HG03103 (cell line): ENCODE data around the gene GPR137.
"Not testable (repeated sequence)": the region's sequence is repeated elsewhere in the genome, so short reads cannot be mapped to it uniquely, and the experiment has no call there.

Experiments used
- ATAC-seq: cut with Tn5 transposase; IDR thresholded peaks from one replicate; pipeline ENCODE4 v1.9.1; 2021; ENCODE audit warnings: low read depth; ENCODE audit not compliant: unreplicated experiment

GPR137 gene

DNA sequence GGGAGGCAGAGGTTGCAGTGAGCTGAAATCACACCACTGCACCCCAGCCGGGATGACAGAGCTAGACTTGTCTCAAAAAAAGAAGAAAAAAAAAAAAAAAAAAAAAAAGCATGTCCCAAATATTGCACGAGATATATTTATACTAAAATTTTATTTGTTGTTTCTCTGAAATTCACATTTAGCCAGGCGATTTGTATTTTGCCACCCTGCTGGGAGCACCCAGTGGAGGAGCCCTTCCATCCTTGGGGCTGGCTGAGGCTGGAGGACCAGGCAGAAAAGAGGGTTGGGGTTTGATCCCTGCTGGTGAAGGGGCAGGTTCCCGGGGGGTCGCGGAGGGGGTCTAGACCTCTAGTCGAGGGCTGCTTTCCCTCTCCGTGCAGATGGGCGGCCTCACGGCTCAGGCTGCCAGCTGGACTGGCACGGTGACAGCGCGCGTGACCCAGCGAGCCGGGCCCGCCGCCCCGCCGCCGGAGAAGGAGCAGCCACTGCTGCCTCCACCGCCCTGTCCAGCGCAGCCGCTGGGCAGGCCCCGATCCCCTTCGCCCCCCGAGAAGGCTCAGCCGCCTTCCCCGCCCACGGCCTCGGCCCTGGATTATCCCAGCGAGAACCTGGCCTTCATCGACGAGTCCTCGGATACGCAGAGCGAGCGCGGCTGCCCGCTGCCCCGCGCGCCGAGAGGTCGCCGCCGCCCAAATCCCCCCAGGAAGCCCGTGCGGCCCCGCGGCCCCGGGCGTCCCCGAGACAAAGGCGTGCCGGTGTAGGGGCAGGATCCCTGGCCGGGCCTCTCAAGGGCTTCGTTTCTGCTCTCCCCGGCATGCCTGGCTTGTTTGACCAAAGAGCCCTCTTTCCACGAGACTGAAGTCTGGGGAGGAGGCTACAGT, 13.6 kb downstream of the GPR137 start:
- no peak for ATAC-seq

DNA sequence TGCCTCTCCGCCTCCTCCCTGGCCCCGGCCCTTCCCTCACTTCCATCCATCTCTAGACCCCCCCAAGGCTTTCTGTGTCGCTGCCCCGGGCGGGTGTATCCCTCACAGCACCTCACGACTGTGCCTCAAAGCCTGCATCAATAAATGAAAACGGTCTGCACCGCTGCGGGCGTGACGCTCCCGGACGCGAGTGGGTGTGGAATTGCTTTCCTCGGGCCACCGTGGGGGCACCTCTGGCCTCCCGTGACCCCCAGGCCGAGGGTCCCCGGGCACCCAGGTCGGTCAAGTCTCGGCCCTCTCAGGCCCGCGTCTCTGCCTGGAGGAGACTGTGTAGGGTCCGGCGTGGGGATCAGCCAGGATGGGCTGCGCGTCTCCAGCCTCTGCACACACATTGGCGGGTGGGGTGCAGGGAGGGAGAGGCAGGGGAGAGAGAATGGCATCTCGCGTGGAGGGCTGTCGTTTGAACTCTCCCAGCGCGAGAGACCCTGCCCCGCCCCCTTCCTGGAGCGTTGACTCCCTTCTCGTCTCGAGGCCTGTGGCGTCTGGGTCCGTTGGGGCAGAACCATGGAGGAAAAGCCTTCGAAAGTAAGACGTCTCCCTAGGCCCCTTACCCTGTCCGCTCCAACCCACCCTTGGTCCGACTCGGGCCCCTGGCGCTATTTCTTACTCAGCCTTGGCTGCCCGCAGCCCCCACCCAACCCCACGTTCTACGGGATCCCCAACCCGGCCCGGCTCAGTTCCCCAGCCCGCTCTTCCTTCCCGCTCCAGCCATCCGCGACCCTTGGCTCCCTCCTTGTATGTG, 14.4 kb downstream of the GPR137 start, which contains the start of gene CATSPERZ:
CATSPERZ (plus strand) TSS at position 512 of the 802 bp plus-strand sequence; CDS start at position 565, 53 bp downstream.
- ATAC-seq = no peak

DNA sequence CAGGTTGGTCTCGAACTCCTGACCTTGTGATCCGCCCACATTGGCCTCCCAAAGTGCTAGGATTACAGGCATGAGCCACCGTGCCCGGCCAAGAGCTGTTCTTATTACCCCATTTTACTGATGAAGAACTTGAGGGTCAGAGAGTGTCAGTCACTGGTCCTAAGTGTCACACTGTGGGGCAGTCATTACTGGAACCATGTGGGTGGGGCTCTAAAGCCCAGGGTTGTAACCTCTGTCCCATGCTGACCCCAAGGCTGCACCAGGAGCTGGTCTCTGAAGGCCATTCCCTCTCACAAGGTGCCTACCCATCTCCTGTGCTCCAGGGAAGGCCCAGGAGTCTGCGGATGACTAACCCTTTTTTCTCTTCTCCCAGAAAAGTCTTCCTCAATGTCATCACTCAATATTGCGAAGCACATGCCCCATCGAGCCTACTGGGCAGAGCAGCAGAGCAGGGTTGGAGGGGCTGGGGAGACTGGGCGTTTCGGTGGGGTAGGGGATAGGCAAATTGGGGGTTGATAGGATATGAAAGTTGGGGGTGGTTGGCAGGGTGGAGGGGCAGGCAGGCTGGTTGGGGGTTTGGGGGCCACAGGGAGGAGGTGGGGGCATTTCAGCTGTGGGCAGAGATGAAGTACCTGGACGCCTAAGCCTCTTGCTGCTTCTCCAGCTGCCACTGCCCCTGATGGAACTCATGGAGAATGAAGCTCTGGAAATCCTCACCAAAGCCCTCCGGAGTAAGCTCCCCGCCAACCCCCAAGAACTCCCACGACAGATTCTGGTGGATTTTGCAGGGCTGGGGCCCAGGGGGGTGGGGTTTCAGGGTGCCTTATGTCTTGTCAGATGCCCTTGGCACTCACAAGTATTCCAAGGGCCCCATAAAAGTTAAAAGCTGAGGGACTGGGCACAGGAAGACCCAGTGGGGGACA, 17.7 kb downstream of the GPR137 start:
- ATAC-seq = no peak

DNA sequence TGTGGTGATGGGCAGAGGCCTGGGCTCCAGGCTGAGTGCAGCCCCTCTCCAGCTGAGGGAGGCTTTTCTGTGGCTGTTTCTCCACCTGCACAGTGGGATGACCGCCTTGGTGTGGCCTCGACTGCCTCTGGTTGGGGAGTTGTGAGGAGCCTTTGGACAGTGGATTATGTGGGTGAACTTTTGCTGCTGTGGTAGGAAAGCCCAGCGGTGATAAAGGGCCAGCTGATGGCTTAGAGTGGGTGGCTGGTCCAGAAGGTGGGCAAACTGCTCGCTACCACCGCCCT, 18.3 kb downstream of the GPR137 start:
- ATAC-seq = no peak

DNA sequence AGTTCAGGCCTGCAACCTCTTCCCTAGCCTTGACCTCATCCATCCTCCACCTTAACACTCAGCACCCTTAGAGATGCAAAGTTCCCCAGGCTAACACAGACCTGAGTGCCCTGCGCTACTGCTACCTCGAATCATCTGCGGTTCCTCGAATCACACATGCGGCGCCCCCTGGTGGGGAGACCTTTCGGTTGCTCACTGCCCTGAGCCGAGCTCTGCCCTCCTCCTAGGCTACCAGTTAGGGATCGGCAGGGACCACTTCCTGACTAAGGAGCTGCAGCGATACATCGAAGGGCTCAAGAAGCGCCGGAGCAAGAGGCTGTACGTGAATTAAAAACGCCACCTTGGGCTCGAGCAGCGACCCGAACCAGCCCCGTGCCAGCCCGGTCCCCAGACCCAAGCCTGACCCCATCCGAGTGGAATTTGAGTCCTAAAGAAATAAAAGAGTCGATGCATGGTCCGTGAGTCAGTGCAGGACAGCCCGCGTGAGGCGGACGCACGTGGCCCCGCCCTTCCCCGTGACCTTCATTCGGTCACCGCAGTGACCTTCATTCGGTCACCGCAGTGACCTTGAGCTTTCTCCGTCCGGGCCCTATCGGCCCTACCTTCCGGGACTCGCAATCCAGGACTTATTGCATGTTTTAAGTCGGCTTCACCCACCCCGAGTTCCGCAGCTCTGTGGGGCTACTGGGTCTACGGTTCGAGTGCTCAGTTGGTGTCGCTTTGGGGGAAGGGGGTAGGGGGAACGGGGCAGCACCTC, 18.8 kb downstream of the GPR137 start:
- ATAC-seq = peak; percentile 1

DNA sequence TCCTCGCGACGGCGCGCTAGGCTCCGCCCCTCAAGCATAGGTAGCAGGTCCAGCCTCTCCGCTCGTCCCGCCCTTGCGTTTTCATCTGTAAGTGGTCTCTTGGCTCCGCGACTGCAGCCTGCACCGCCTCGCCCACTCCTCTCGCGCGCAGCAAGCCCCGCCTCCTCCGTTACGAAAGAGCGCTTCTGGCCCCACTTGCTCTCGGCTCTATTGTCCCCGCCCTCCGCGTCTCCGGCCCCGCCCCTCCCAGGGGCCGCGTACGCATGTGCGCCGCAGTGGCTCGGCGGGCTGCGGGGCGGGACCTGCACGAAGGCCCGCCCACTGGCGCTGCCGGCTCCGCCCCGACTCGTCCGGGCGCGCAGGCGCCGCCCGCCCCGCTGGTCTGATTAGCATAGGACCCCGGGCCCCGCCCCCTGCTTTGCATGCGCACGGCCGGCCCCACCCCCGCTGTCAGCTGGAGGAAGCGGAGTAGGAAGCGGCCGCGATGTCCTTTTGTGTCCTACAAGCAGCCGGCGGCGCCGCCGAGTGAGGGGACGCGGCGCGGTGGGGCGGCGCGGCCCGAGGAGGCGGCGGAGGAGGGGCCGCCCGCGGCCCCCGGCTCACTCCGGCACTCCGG, 19.5 kb downstream of the GPR137 start, which contains the start of gene ESRRA:
ESRRA (plus strand) TSS at position 450 of the 616 bp plus-strand sequence. CDS start 1,656 bp downstream, outside the sequence.
- ATAC-seq = peak; percentile 58

DNA sequence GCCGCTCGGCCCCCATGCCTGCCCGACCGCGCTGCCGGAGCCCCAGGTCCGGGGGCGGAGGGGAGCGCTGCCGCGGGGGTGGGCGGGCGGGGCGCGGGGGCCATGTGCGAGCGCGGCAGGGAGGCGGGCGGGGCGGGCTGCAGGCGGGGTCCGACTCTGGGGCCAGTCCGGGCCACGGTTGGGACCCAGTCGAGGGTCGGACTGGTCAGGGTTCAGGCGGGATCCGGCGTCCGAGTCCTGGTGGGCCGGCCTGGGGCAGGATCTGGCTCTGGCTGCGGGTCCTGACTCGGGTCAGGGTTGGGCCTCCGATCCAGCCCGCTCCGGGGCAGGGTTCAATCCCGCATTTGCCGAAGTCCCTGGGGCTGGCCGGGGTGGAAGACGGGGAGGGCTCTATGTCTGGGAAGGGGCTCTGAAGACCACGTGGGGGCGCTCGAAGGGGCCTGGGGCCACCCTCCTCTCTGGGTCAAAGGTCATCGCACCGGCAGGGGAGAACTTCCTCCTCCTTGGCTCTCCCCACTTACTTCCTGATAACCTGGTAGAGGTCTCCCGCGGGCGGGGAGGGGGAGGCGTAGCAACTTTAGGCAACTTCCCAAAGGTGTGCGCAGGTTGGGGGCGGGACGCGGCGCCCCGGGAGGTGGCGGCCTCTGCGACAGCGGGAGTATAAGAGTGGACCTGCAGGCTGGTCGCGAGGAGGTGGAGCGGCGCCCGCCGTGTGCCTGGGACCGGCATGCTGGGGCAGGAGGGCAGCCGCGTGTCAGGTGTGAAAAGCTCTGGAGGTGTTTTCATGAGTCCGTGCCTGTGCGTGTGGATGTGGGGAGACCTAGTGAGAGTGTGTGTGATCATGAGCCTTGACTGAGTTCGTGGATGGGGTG, 20.3 kb downstream of the GPR137 start:
- ATAC-seq = peak; percentile 14

DNA sequence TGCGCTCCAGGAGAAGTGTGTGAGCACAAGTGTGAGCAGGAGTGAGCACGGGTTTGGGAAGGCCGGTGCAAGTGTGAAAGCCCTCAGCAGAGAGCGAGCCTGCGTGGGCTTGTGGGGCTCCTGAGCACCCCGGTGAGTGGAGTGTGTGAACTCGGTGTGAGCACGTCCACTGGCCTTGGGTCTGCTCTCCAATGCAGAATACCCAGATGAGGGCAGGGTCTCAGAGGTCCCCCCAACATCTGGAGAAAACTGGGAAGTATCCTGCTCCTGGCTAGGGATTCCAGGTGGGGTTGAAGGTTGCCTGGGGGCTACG, 20.9 kb downstream of the GPR137 start:
- no peak for ATAC-seq

DNA sequence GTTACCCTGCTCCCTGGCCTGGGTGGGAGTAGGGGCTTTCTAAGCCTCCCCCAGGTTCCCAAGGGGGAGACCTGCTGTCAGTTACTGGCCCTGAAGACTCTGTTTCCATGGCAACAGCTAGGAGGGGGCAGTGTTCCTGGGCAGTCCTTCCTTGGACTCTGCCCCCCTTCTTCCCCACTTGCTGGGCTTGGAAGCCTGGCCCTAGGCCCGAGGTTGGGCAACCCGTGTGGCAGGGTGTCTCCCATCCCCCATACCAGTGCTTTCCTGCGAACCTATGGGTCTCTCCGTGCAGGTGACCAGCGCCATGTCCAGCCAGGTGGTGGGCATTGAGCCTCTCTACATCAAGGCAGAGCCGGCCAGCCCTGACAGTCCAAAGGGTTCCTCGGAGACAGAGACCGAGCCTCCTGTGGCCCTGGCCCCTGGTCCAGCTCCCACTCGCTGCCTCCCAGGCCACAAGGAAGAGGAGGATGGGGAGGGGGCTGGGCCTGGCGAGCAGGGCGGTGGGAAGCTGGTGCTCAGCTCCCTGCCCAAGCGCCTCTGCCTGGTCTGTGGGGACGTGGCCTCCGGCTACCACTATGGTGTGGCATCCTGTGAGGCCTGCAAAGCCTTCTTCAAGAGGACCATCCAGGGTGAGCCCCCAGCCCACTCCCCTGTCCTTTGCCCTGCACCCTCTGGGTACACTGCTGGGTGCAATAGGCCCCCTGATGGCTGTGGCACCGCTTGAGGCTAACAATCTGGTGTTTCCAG, 21.4 kb downstream of the GPR137 start:
- ATAC-seq = no peak

DNA sequence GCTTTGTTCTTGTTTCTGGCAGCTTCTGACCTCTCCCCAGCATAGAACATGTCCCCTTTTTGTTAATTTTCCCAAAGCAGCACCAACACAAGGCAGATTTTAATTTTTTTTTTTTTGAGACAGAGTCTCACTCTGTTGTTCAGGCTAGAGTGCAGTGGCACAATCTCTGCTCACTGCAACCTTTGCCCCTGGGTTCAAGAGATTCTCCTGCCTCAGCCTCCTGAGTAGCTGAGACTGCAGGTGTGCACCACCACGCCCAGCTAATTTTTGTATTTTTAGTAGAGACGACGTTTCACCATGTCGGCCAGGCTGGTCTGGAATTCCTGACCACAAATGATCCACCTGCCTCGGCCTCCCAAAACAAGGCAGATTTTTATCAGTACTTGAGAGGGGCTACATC, 22.1 kb downstream of the GPR137 start:
- ATAC-seq = not testable (repeated sequence)

DNA sequence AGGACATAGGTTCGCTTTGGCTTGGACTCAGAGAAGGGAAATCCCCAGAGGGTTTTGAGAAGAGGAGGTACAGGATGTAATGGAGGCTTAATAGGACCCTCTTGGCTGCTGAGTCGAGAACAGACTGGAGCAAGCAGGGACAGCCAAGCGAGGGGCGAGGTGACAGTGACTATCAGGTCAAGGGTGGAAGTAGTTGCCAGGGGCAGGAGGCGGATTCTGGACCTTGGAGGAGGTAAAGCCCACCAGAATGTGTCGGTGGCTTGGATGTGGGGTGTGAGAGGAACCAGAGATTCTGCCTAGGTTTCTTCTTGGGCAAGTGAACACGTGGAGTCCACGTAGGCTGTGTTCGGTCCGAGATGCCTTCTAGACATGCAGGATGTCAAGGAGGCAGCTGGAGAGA, 27.3 kb downstream of the GPR137 start:
- no peak for ATAC-seq

DNA sequence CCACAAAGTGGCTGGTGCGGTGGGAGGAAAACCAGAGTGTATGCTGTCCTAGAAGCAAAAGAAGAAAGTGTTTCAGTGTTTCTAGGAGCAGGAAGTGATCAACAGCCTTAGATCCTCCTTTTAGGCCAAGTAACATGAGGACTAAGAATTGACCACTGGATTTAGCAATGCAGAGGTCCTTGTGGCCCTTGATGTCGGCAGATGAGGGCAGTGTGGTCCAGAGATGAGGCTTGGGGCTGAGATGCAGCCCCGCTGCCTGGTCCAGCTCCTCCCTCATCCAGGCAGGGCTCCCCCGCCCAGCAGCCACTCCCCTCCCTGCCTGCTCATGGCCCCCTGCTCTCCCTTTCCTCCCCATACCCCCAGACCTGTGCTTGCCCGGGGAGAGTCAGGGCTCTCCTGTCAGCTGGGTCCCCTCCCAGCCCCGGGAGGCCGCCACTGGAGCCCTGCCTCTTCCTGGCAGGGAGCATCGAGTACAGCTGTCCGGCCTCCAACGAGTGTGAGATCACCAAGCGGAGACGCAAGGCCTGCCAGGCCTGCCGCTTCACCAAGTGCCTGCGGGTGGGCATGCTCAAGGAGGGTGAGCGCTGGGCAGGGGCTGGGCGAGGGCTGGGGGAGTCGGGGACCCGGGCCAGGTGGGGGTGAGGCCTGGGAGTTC, 28.0 kb downstream of the GPR137 start:
- no peak for ATAC-seq

DNA sequence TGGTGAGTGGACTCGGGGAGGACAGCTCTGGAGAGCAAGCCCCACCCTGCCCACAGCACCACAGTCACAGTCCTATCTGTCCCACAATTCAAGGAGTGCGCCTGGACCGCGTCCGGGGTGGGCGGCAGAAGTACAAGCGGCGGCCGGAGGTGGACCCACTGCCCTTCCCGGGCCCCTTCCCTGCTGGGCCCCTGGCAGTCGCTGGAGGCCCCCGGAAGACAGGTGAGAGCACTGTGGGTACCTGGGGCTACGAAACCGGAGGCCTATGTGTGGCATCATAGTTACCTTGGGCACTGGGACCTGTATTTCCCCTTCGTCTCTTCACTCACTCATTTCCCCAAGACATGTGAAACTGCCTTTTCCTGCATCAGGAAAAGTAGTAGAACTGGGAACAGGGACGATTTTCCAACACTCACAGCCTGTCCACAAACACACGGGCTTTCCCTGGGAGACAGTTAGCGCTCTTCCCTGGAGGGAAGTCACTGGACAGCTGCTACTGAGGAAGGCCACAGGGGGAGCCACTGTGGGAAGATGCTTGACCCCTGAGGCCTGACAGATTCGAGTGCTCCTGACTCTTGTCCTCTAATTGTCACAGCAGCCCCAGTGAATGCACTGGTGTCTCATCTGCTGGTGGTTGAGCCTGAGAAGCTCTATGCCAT, 28.6 kb downstream of the GPR137 start:
- no peak for ATAC-seq

DNA sequence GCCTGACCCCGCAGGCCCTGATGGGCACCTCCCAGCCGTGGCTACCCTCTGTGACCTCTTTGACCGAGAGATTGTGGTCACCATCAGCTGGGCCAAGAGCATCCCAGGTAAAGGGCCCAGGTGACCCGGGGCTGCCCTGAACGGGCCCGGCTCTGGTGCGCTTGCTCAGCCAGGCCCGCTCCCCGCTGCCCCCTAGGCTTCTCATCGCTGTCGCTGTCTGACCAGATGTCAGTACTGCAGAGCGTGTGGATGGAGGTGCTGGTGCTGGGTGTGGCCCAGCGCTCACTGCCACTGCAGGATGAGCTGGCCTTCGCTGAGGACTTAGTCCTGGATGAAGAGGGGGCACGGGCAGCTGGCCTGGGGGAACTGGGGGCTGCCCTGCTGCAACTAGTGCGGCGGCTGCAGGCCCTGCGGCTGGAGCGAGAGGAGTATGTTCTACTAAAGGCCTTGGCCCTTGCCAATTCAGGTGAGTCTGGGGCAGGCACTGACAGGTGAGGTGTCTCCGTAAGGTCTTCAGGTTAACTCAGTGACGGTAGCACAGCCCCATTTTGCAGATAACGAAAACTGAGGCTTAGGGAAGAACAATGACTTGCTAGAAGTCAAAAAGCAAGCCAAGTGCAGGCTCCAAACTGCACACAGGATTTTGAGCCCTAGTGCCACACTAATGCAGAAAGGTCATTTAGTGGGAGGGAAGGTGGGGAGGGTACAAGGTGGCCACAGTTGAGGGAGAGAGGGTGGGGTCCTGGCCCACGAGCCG, 29.3 kb downstream of the GPR137 start:
- no peak for ATAC-seq

DNA sequence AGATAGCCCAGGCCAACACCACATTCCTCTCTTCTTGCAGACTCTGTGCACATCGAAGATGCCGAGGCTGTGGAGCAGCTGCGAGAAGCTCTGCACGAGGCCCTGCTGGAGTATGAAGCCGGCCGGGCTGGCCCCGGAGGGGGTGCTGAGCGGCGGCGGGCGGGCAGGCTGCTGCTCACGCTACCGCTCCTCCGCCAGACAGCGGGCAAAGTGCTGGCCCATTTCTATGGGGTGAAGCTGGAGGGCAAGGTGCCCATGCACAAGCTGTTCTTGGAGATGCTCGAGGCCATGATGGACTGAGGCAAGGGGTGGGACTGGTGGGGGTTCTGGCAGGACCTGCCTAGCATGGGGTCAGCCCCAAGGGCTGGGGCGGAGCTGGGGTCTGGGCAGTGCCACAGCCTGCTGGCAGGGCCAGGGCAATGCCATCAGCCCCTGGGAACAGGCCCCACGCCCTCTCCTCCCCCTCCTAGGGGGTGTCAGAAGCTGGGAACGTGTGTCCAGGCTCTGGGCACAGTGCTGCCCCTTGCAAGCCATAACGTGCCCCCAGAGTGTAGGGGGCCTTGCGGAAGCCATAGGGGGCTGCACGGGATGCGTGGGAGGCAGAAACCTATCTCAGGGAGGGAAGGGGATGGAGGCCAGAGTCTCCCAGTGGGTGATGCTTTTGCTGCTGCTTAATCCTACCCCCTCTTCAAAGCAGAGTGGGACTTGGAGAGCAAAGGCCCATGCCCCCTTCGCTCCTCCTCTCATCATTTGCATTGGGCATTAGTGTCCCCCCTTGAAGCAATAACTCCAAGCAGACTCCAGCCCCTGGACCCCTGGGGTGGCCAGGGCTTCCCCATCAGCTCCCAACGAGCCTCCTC, 30.2 kb downstream of the GPR137 start:
- ATAC-seq = not testable (repeated sequence)
